Body of pancreas (tissue), 4 donors: Measurements from ENCODE around the gene ITGB4.

ENCODE experiments used
- CTCF ChIP-seq, 7 experiments: fragments of 450-650 bp in 4 of 7; fragments of 200-600 bp in 3 of 7; sonication (generic) in 3 of 7; IDR thresholded peaks; one replicate each; pipeline ENCODE4 v1.5.1; 2016 to 2019; ENCODE audit warnings: antibody characterized with exemption in 7 of 7
- POLR2A ChIP-seq, 3 donors: fragments of 450-650 bp; IDR thresholded peaks; one replicate each; pipeline ENCODE4 v1.6.1; 2016; ENCODE audit warnings: antibody characterized with exemption in 3 of 3, mild to moderate bottlenecking in 2 of 3

GRCh38 chr17:75706042-75706728 lies 15.1 kb upstream of the ITGB4 start:
- TF ChIP-seq CTCF (IDR thresholded peaks at IDR 0.05) (no peak), POLR2A (IDR thresholded peaks at IDR 0.05) (no peak)
